Right ventricle myocardium inferior (tissue), 1 donor: ENCODE data around the gene NAPA. TPM values are rescaled to one million over a fixed set of nuclear protein-coding genes. Genes with fewer than 3 reads are reported as not detected.

Experiments used
- ATAC-seq: fragments of 200-7000 bp; cut with Tn5 transposase; one replicate; pipeline ENCODE4 v1.9.1; 2020; ENCODE audit warnings: mild to moderate bottlenecking, moderate library complexity
- DNase-seq: peaks from one replicate; pipeline ENCODE4 v3.0.0; 2021; ENCODE audit errors: missing footprints
- intact Hi-C: fragments of 100-400 bp; cut with DNase I; formaldehyde crosslinking; loops from one replicate; pipeline ENCODE4 v1.11.0; 2022
- total RNA-seq: library from RNA; stranded (reverse); fragmentation: NEBNext Ultra II Directional; extraction: Animal tissue kit (Norgen Biotek cat#: 25700); gene quantifications from one replicate; pipeline ENCODE4 v1.2.1, GENCODE V29; 2021
- donor health status: DM: no; HTN: yes; CAD: no; lungs with severe emphysema.

NAPA gene
- total RNA-seq, 1 donor from 2014 or later: 119 TPM

DNA sequence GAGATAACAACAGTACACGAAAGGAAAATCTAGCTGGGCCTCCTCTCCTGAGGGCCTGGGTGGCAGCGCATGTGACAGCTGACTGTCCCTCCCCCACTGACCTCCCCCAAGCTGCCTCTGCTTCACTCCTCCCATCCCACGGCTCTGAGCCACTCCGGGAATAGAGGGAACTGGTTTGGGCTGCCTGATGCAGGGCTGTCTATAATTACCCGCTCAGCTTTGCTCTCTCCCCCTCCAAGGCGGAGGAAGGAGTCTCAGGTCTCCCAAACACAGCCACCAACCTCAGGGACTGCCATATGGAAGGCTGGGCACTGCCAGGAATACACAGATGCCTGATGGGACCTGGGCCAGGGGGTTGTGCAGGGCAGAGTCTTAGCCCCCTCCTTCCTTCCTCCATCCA lies 7.9 kb downstream of the NAPA start:
- no peak for DNase-seq
- peak; percentile 65 for ATAC-seq
- intact Hi-C loops: no loop called here

DNA sequence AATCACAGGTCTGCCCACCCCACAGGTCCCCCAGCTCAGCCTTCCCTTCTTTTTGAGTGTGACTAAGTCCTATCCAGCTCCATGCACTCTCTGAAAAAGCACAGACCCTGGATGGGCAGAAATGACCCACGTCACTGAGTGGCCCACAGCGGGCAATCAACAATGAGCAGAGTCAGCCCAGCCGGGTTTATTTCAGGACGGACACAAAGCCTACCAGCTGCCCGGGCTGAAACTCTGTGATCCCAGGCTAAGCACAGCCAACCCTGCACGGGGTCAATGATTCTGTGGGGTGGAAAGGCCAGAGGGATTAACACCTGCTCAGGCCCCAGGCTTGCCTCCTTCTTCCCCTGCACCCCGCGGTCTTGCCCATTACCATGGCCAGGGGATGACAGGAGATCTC lies 8.4 kb downstream of the NAPA start:
- intact Hi-C loops: no loop called here
- no peak for DNase-seq
- peak; percentile 29 for ATAC-seq

DNA sequence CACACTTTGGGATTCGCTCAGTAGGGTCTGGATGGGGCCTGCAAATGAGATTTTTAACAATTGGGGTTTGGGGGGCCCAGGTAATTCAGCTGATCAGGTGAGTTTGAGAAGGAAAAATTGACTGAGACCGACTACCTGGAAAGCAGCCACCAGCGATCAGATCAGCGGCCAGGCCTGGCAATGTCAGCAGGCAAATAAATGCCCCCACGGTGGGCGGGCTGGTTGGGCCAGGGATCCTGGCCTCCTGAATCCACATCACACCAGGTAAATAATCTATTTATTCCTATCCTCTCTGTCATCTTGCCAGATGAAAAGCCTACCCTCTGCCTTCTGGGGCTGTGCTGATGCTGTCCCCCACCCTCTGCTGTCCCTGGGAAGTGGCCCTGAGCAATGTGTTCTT lies 9.4 kb downstream of the NAPA start:
- no peak for ATAC-seq
- intact Hi-C loops: no loop called here
- no peak for DNase-seq

GRCh38 chr19:47503826-47504150 lies 11.1 kb downstream of the NAPA start:
- DNase-seq: no peak
- ATAC-seq: no peak
- intact Hi-C loops: no loop called here

DNA sequence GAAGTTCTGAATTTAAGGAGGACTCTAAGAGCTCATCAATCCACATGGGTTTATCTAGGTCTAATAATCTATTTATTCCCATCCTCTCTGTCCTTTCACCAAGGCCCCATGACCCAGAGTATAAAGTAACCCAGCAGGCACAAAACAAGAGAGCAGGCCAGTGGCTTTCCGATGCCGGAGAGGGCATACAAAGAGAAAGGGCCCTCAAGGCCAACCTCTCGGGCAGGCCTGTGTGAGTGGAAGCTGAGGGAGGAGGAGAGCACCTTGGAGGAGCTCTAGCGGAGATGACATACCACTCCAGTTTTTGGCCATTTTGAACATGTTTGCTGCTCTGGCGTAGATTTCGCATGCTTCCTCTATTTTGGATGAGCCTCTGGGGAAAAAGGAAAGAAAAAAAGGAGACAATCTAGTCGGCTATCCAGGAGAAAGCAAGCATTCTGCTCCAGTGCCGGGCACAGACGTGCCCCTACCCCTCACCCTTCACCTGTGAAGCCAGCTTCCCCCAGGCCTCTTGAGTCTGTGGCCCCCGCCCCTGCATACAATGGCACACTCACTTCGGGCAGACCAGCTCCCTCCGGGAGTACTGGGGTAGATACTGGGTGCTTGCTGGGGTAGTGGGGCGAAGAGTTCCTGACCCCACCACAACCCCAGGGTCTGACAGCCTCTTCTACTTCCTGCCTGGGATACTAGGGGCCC lies 11.6 kb downstream of the NAPA start:
- no peak for ATAC-seq
- no peak for DNase-seq
- intact Hi-C loops: no loop called here

- no peak for ATAC-seq
- intact Hi-C loops: no loop called here
- no peak for DNase-seq
These were observed 14.7 kb downstream of the NAPA start for GRCh38 chr19:47499863-47500830.

- intact Hi-C loops: no loop called here
- DNase-seq: no peak
These were observed 15.5 kb downstream of the NAPA start for GRCh38 chr19:47499371-47499770.

GRCh38 chr19:47498561-47498960 lies 16.3 kb downstream of the NAPA start:
- no peak for DNase-seq
- intact Hi-C loops: no loop called here
- ATAC-seq: no peak

More at GRCh38 chr19:47499371-47499770, 15.5 kb downstream of the NAPA start:
- no peak for ATAC-seq

DNA sequence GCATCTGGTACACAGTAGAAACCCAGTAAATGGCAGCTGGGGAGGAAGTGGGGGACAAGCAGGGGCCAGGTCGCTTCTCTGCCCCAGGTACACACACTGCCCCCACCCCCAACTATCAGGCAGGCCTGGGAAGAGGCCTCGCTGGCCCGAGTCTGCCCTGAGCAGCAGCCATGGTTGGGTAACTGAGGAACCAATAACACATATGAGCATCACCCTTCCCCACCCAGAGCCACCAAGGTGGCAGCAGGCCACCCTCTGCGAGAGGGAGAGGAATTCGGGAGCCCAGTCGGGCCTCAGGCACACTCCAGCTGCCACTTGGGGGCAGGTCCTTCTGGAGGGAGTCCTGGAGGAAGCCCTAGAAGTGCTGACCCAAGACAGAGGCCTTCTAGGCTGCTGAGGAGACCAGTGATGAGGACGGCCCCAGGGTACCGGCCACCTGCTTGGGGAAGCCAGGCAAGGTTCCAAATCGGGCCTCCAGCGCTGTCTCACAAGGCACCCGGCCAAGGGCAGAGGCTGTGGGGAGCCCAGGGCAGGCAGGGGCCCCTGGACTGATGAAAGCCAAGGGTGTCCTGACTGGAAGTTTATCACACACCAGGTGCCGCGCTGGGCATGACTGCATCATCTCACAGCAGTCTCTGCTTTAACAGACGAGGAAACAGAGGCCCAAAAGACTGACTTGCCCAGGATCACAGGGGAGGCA lies 16.9 kb downstream of the NAPA start:
- DNase-seq (no peak), ATAC-seq (no peak)
- intact Hi-C loops: no loop called here

DNA sequence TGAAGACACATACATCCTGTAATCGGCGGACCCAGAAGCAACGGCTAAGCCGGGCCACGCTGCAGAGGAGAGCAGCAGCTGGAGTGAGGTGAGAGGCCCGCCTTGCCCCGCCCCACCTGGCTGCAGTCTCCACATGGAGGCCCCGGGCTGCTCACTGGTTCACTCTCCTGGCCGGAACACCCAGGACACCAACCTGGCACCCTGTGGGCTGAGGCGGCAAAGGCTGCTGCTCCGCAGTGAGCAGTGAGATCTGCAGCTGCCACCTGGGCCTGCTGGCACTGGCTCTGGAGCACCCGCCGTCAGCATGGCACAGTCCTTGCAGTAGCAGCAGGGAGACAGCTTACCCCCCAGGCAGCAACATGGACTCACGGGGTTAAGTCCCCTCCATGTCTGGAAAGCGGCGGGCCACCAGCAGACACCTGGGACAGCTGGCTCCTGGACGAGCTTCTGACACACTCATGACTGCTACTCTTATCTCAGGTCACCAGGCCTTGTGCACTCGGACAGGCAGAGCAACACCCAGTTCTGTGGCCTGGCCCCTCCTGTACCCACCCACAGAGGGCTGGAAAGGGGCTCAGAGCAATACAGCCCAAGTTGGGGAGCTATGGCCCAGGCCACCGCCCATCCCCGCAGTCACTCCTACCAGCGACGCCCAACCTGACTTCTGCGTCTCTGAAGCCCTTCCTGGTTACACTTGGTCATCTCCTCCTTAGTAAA lies 17.7 kb downstream of the NAPA start:
- no peak for DNase-seq
- intact Hi-C loops: no loop called here

GRCh38 chr19:47495478-47496372 lies 19.1 kb downstream of the NAPA start:
- ATAC-seq (no peak), DNase-seq (no peak)
- intact Hi-C loops: no loop called here

More for the DNA sequence above, 17.7 kb downstream of the NAPA start:
- no peak for ATAC-seq

GRCh38 chr19:47494729-47495128 lies 20.1 kb downstream of the NAPA start:
- intact Hi-C loops: no loop called here
- DNase-seq (no peak), ATAC-seq (no peak)

DNA sequence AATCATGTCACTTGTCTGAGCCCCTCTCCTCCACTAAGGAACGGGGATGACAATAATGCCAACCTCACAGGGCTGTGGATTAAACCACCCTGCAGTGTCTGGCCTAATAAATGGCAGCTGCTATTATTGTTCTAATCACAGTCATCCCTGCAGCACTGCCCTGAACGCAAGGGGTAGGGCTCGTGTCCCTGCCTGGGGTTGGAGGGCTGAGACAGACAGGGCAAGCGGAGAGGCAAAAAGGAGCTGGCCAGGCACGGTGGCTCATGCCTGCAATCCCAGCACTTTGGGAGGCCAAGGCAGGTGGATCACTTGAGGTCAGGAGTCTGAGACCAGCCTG lies 20.7 kb downstream of the NAPA start:
- ATAC-seq: no peak
- no peak for DNase-seq
- intact Hi-C loops: no loop called here

DNA sequence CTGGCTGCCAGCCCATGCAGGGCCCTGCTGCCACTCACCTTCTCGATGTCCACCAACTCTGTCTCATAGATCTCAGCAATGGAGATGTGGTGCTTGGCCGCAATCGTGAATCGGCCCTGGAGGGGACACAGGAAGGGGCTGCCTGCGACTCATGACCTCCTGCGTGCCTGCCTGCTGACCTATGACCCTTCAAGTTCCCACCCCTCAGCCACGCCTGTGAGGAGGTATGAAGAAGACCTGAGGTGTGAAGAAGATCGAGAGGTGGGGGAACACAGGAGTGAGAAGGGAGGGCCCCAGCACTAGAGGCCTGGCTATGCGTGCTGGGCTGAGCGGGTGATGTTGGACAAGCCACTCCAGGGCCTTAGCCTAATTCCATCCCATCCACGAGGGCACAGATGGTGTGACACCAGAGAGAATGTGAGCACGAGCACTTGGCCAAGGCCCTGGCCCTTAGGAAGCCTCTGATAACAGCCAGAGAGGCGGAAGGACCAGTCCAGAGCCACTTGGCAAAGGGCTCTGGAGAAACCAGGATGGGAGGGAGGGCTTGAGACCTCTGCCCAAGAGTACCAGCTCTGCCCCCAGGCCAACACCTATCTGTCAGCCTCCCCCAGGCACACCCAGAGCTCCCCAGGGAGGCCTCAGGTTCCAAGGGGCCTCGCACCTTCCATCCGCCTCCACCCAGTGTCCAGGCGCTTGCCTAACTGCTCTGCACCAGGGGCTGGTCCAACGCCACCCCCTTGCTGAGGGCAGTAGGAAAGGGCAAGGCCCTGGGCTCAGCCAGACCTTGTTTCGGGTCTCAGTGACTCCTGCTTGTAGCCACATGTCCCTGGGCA lies 21.3 kb downstream of the NAPA start:
- intact Hi-C loops: no loop called here
- ATAC-seq (peak; percentile 72), DNase-seq (no peak)

GRCh38 chr19:47492571-47493377 lies 22.1 kb downstream of the NAPA start:
- DNase-seq (no peak), ATAC-seq (no peak)
- intact Hi-C loops: no loop called here

DNA sequence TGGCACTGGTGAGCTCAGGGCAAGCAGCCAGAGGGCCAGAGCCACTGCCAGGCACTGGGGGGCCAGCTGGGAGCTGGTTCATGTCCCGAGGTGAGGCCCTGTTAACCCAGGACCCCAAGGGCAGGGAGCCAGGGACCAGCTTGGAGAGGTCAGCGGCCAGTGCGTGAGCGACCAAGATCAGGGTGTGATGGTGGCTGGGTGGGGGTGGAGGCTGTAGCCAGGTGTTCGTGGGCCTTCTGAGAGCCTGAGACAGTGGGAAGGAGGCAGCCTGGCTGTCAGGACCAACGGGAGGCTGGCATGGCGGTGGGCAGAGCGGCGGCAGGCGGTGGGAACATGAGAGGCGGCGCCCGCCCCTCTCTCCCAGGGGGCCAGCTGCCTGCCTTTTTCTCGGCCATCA lies 22.7 kb downstream of the NAPA start:
- ATAC-seq: no peak
- DNase-seq: no peak
- intact Hi-C loops: no loop called here
